Measurements from ENCODE around the gene PRRG2.
"Not testable (repeated sequence)": the region's sequence is repeated elsewhere in the genome, so short reads cannot be mapped to it uniquely, and the experiment has no call there.

The PRRG2 gene

GRCh38 chr19:49609499-49610092 lies 28.5 kb downstream of the PRRG2 start:
- TF ChIP-seq, protein P1, sequence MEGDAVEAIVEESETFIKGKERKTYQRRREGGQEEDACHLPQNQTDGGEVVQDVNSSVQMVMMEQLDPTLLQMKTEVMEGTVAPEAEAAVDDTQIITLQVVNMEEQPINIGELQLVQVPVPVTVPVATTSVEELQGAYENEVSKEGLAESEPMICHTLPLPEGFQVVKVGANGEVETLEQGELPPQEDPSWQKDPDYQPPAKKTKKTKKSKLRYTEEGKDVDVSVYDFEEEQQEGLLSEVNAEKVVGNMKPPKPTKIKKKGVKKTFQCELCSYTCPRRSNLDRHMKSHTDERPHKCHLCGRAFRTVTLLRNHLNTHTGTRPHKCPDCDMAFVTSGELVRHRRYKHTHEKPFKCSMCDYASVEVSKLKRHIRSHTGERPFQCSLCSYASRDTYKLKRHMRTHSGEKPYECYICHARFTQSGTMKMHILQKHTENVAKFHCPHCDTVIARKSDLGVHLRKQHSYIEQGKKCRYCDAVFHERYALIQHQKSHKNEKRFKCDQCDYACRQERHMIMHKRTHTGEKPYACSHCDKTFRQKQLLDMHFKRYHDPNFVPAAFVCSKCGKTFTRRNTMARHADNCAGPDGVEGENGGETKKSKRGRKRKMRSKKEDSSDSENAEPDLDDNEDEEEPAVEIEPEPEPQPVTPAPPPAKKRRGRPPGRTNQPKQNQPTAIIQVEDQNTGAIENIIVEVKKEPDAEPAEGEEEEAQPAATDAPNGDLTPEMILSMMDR (IDR thresholded peaks at IDR 0.05; ENCODE audit: low read depth, low read length, missing control alignments): no peak
- no peak overlapping the region for H3K4me3 ChIP-seq (ENCODE audit: low read depth, low read length)
- DNase-seq (ENCODE audit: low read depth): no peak

GRCh38 chr19:49613374-49613773 lies 32.3 kb downstream of the PRRG2 start:
- DNase-seq (ENCODE audit: low read depth): no peak
- H3K4me3 ChIP-seq (ENCODE audit: low read depth, low read length): no peak overlapping the region
- TF ChIP-seq, protein P1 (IDR thresholded peaks at IDR 0.05; ENCODE audit: low read depth, low read length, missing control alignments): no peak

- no peak overlapping the region for H3K4me3 ChIP-seq (ENCODE audit: low read depth, low read length)
- DNase-seq (ENCODE audit: low read depth): no peak
- TF ChIP-seq, protein P1 (IDR thresholded peaks at IDR 0.05; ENCODE audit: low read depth, low read length, missing control alignments): no peak
Measured at GRCh38 chr19:49614096-49614833, 33.1 kb downstream of the PRRG2 start.

DNA sequence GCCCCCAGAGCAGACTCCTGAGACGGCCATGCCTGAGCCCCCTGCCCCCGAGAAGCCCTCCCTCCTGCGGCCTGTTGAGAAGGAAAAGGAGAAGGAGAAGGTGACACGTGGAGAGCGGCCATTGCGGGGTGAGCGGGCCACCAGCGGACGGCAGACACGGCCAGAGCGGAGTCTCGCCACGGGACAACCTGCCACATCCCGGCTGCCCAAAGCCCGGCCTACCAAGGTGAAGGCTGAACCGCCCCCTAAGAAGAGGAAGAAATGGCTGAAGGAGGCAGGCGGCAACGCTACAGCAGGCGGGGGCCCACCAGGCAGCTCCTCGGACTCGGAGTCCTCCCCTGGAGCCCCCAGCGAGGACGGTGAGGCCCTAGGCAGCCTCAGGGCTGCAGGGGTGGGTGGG lies 34.7 kb downstream of the PRRG2 start:
- no peak overlapping the region for H3K4me3 ChIP-seq (ENCODE audit: low read depth, low read length)
- TF ChIP-seq, protein P1 (IDR thresholded peaks at IDR 0.05; ENCODE audit: low read depth, low read length, missing control alignments): no peak
- DNase-seq (ENCODE audit: low read depth): no peak

DNA sequence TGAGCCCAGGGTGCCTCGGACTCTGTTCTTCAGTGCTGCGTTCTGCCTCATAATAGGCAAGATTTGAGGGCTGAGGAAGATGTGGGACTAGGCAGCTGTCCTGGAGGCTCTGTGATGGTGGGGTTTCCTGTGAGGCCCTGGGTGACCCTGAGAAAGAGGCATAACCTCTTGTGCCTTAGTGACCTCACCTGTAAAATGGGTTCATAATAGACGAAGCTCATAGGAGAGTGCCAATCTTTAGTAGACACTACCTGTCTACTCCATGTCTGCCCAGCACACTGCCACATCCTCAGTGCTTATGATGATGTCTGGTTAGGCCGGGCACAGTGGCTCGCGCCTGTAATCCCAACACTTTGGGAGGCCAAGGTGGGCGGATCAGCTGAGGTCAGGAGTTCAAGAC lies 35.4 kb downstream of the PRRG2 start:
- no peak for DNase-seq (ENCODE audit: low read depth)

GRCh38 chr19:49616945-49617344 lies 35.8 kb downstream of the PRRG2 start:
- DNase-seq (ENCODE audit: low read depth): no peak

More for the DNA sequence above, 35.4 kb downstream of the PRRG2 start:
- no peak overlapping the region for H3K4me3 ChIP-seq (ENCODE audit: low read depth, low read length)
- TF ChIP-seq, protein P1 (IDR thresholded peaks at IDR 0.05; ENCODE audit: low read depth, low read length, missing control alignments): no peak

DNA sequence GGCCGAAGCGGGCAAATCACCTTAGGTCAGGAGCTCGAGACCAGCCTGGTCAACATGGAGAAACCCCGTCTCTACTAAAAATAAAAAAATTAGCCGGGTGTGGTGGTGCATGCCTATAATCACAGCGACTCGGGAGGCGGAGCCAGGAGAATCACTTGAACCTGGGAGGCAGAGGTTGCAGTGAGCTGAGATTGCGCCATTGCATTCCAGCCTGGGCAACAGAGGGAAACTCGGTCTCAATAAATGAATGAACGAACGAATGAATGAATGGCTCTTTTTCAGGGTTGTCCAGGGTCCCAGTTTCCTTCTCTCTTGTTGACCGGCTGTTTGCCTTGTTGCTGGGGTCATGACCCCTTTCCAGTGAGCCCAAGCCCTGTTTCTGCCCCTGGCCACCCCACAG lies 36.7 kb downstream of the PRRG2 start:
- DNase-seq (ENCODE audit: low read depth); H3K4me3 ChIP-seq (ENCODE audit: low read depth, low read length): not testable (repeated sequence)

More at GRCh38 chr19:49616945-49617344, 35.8 kb downstream of the PRRG2 start:
- H3K4me3 ChIP-seq (ENCODE audit: low read depth, low read length): no peak overlapping the region
- TF ChIP-seq, protein P1 (IDR thresholded peaks at IDR 0.05; ENCODE audit: low read depth, low read length, missing control alignments): no peak
